LNCaP clone FGC (cell line): ENCODE data around the gene LARGE1.

Experiments
- DNase-seq: peaks from one replicate; pipeline ENCODE4 v3.0.0-alpha.2; 2011; ENCODE audit warnings: low read depth
- H3K4me3 ChIP-seq: 2 replicates; pipeline ENCODE4 v1.5.1; 2011; ENCODE audit warnings: mild to moderate bottlenecking, low read depth, low read length, control low read depth
- CTCF ChIP-seq: IDR thresholded peaks from 2 replicates; pipeline ENCODE4 v1.5.1; 2012; ENCODE audit warnings: mild to moderate bottlenecking; ENCODE audit not compliant: control insufficient read depth, insufficient read depth; ENCODE audit errors: extremely low read depth

Gene LARGE1

GRCh38 chr22:33817512-33818127 lies 102.7 kb downstream of the LARGE1 start:
- DNase-seq = no peak
- no peak for TF ChIP-seq CTCF
- H3K4me3 ChIP-seq = no peak overlapping the region

GRCh38 chr22:33812360-33812977 lies 107.8 kb downstream of the LARGE1 start:
- TF ChIP-seq CTCF = no peak
- DNase-seq = peak; percentile 49
- H3K4me3 ChIP-seq = no peak overlapping the region

GRCh38 chr22:33811686-33812085 lies 108.6 kb downstream of the LARGE1 start:
- DNase-seq = no peak
- TF ChIP-seq CTCF = no peak
- H3K4me3 ChIP-seq = no peak overlapping the region

GRCh38 chr22:33811208-33811607 lies 109.1 kb downstream of the LARGE1 start:
- no peak for TF ChIP-seq CTCF
- H3K4me3 ChIP-seq = no peak overlapping the region
- no peak for DNase-seq

GRCh38 chr22:33807470-33807869 lies 112.8 kb downstream of the LARGE1 start:
- DNase-seq = no peak
- no peak for TF ChIP-seq CTCF

GRCh38 chr22:33806191-33806590 lies 114.1 kb downstream of the LARGE1 start:
- no peak for TF ChIP-seq CTCF
- no peak overlapping the region for H3K4me3 ChIP-seq
- no peak for DNase-seq

More at GRCh38 chr22:33807470-33807869, 112.8 kb downstream of the LARGE1 start:
- H3K4me3 ChIP-seq = no peak overlapping the region
